ENCODE data around the gene NTM.

DNA sequence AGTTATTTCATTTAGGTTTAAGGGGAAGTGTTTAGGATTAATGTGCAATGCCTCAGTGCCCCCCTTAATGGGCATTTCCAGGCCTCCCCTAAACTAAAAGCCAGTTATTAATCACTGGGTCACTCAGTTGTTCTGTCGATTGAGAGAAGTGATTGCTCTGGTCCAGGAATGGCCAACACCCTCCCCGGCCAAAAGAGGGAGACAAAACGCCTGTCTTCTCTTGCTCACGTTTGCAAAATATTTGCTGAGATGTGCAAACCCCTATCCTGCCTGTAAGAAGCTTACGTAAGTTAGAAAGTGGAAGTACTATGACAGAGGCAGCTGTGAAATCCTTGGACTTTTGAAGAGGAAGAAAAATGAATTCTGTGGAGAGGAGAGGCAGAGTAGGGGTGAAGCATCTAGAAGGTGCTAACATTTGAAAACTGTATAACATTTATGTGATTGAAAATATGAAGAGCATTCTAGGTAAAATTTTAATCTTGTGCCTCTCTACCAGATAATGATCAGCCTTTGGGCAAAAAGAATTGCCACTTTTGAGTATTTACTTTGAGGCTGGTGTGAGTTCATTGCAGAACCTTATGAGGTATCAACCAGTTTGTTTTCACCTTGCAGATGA lies 37.7 kb downstream of the NTM start:
- TF ChIP-seq POLR2AphosphoS5 (IDR thresholded peaks at IDR 0.05): no peak
- TF ChIP-seq, protein P1, sequence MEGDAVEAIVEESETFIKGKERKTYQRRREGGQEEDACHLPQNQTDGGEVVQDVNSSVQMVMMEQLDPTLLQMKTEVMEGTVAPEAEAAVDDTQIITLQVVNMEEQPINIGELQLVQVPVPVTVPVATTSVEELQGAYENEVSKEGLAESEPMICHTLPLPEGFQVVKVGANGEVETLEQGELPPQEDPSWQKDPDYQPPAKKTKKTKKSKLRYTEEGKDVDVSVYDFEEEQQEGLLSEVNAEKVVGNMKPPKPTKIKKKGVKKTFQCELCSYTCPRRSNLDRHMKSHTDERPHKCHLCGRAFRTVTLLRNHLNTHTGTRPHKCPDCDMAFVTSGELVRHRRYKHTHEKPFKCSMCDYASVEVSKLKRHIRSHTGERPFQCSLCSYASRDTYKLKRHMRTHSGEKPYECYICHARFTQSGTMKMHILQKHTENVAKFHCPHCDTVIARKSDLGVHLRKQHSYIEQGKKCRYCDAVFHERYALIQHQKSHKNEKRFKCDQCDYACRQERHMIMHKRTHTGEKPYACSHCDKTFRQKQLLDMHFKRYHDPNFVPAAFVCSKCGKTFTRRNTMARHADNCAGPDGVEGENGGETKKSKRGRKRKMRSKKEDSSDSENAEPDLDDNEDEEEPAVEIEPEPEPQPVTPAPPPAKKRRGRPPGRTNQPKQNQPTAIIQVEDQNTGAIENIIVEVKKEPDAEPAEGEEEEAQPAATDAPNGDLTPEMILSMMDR (IDR thresholded peaks at IDR 0.05): peak in 3 of 5 experiments; percentile 12 to 24 (median 24)

Data from transverse colon (tissue), 4 donors.